HCT116 (cell line): ENCODE measurements around the gene THSD8. TPM values are rescaled to one million over a fixed set of nuclear protein-coding genes. Genes with fewer than 3 reads are reported as not detected.

Experiments used
- ATAC-seq: fragments of 200-7000 bp; cut with Tn5 transposase; 2 replicates; pipeline ENCODE4 v1.9.1; 2020; ENCODE audit warnings: mild to moderate bottlenecking, moderate library complexity
- BruUV-seq: library from RNA; stranded (reverse); fragments of 400-500 nt; replicated peaks from 2 replicates; lab custom pipeline; 2021; lab: Mats Ljungman, UMichigan
- CTCF ChIA-PET: fragments of 300-600 bp; sonication (Branson Sonifier 250); formaldehyde crosslinking; loops from one replicate; lab custom pipeline; 2021; ENCODE audit warnings: antibody characterized with exemption; lab: Charles Lee
- POLR2A ChIA-PET: fragments of 300-600, 350-600 bp; sonication (Branson Sonifier 250); formaldehyde crosslinking; loops from one replicate; lab custom pipeline; 2021; ENCODE audit warnings: antibody characterized with exemption; lab: Charles Lee
- RAD21 ChIA-PET, 2 experiments: fragments of 300-600 bp; sonication (Branson Sonifier 250); formaldehyde crosslinking; loops; one replicate each; lab custom pipeline; 2023; ENCODE audit warnings: low total read pairs in 2 of 2; ENCODE audit not compliant: uncharacterized antibody in 2 of 2, unreplicated experiment in 2 of 2, low non-redundant PET in 1 of 2; lab: Charles Lee
- DNase-seq: peaks from one replicate; pipeline ENCODE4 v3.0.0-alpha.2; 2010; ENCODE audit warnings: low read depth, low spot score
- H2AFZ ChIP-seq: fragments of 200-600 bp; shearing (Covaris generic), sonication (generic); 2 replicates; pipeline ENCODE4 v1.6.1; 2017; ENCODE audit warnings: low read depth, mixed run types, mixed read lengths, antibody characterized with exemption, low read length; ENCODE audit not compliant: poor library complexity, severe bottlenecking
- H3K27ac ChIP-seq: 2 replicates; pipeline ENCODE4 v1.5.1; 2012; ENCODE audit warnings: low read depth, low read length
- H3K27me3 ChIP-seq: fragments of 200-600 bp; sonication (generic); 2 replicates; pipeline ENCODE4 v1.6.1; 2016; ENCODE audit warnings: mixed run types, low read length, mixed read lengths; ENCODE audit not compliant: insufficient read depth
- H3K36me3 ChIP-seq, 2 experiments: fragments of 200-500 bp in 1 of 2; fragments of 200-600 bp in 1 of 2; sonication (Bioruptor generic) in 1 of 2; sonication (generic) in 1 of 2; 2 replicates each; pipeline versions ENCODE4 v1.5.1 to v1.6.1; 2014 to 2016; ENCODE audit warnings: low read length in 2 of 2, inconsistent platforms in 1 of 2, mixed read lengths in 1 of 2, mixed run types in 1 of 2; ENCODE audit not compliant: insufficient read depth in 2 of 2, control insufficient read depth in 1 of 2
- H3K4me1 ChIP-seq, 2 experiments: fragments of 200-600 bp in 1 of 2; sonication (generic) in 1 of 2; 2 replicates each; pipeline versions ENCODE4 v1.5.1 to v1.6.1; 2012 to 2017; ENCODE audit warnings: low read length in 2 of 2, inconsistent platforms in 1 of 2, mild to moderate bottlenecking in 1 of 2, mixed read lengths in 1 of 2, mixed run types in 1 of 2, moderate library complexity in 1 of 2; ENCODE audit not compliant: insufficient read depth in 2 of 2, control insufficient read depth in 1 of 2
- H3K4me2 ChIP-seq: fragments of 200-600 bp; sonication (generic); 2 replicates; pipeline ENCODE4 v1.6.1; 2017; ENCODE audit warnings: mixed run types, low read length, mixed read lengths
- H3K4me3 ChIP-seq, 2 experiments: fragments of 200-600 bp in 1 of 2; sonication (generic) in 1 of 2; replicated peaks in 1 of 2; 2 replicates each; pipeline ENCODE4 v1.5.1; 2011 to 2016; ENCODE audit warnings: low read length in 2 of 2, control low read depth in 1 of 2, low read depth in 1 of 2, mild to moderate bottlenecking in 1 of 2, mixed read lengths in 1 of 2, mixed run types in 1 of 2
- H3K79me2 ChIP-seq: fragments of 200-600 bp; sonication (generic); 2 replicates; pipeline ENCODE4 v1.6.1; 2017; ENCODE audit warnings: mild to moderate bottlenecking, mixed run types, low read length, moderate library complexity, mixed read lengths; ENCODE audit not compliant: insufficient read depth
- H3K9ac ChIP-seq: fragments of 200-600 bp; sonication (generic); 2 replicates; pipeline ENCODE4 v1.6.1; 2016; ENCODE audit warnings: low read length, mixed read lengths
- H3K9me2 ChIP-seq: fragments of 200-600 bp; sonication (generic), shearing (Covaris generic); 2 replicates; pipeline ENCODE4 v1.6.1; 2017; ENCODE audit warnings: mixed run types, mild to moderate bottlenecking, moderate library complexity; ENCODE audit not compliant: insufficient read depth
- H3K9me3 ChIP-seq, 2 experiments: fragments of 200-500 bp in 1 of 2; fragments of 200-600 bp in 1 of 2; sonication (Bioruptor generic) in 1 of 2; sonication (generic) in 1 of 2; 2 replicates each; pipeline ENCODE4 v1.6.1; 2014 to 2017; ENCODE audit warnings: low read length in 2 of 2, mixed read lengths in 2 of 2, inconsistent platforms in 1 of 2, low read depth in 1 of 2, mild to moderate bottlenecking in 1 of 2, mixed run types in 1 of 2, moderate library complexity in 1 of 2; ENCODE audit not compliant: control insufficient read depth in 1 of 2, insufficient read depth in 1 of 2
- H4K20me1 ChIP-seq: fragments of 200-600 bp; sonication (generic), shearing (Covaris generic); 2 replicates; pipeline ENCODE4 v1.6.1; 2017; ENCODE audit warnings: mixed run types, mild to moderate bottlenecking, moderate library complexity; ENCODE audit not compliant: insufficient read depth
- CBX3 ChIP-seq: IDR thresholded peaks from 2 replicates; pipeline ENCODE4 v1.6.1; 2012; ENCODE audit warnings: low read depth
- CEBPB ChIP-seq: IDR thresholded peaks from 2 replicates; pipeline ENCODE4 v1.6.1; 2012; ENCODE audit warnings: low read depth
- CTCF ChIP-seq, 3 experiments: fragments of 200-600 bp in 1 of 3; sonication (generic) in 1 of 3; IDR thresholded peaks in 2 of 3; conservative IDR thresholded peaks in 1 of 3; 2 replicates each; pipeline ENCODE4 v1.5.1; 2012 to 2017; ENCODE audit warnings: low read depth in 2 of 3, low read length in 2 of 3, antibody characterized with exemption in 1 of 3, borderline replicate concordance in 1 of 3, control low read depth in 1 of 3, mild to moderate bottlenecking in 1 of 3, mixed read lengths in 1 of 3, mixed run types in 1 of 3, moderate library complexity in 1 of 3; ENCODE audit not compliant: insufficient read depth in 1 of 3
- EGR1 ChIP-seq: IDR thresholded peaks from 2 replicates; pipeline ENCODE4 v1.6.1; 2012; ENCODE audit warnings: low read depth
- ELF1 ChIP-seq: IDR thresholded peaks from 2 replicates; pipeline ENCODE4 v1.6.1; 2012; ENCODE audit warnings: low read depth, borderline replicate concordance
- EZH2 ChIP-seq: fragments of 200-600 bp; sonication (generic); IDR thresholded peaks from 2 replicates; pipeline ENCODE4 v1.6.1; 2017; ENCODE audit warnings: antibody characterized with exemption, mixed run types
- EZH2phosphoT487 ChIP-seq: fragments of 200-600 bp; IDR thresholded peaks from 2 replicates; pipeline ENCODE4 v1.6.1; 2018; ENCODE audit warnings: antibody characterized with exemption, borderline replicate concordance
- POLR2A ChIP-seq: IDR thresholded peaks from 2 replicates; pipeline ENCODE4 v1.7.0; 2011; ENCODE audit warnings: borderline replicate concordance; ENCODE audit not compliant: insufficient read depth, insufficient read length; ENCODE audit errors: extremely low read depth
- SIN3A ChIP-seq: IDR thresholded peaks from 2 replicates; pipeline ENCODE4 v1.6.1; 2012; ENCODE audit warnings: low read depth
- TCF7L2 ChIP-seq: IDR thresholded peaks from 2 replicates; pipeline ENCODE4 v1.7.0; 2011; ENCODE audit warnings: borderline replicate concordance, inconsistent platforms; ENCODE audit not compliant: insufficient read depth, insufficient read length; ENCODE audit errors: extremely low read depth
- ZFX ChIP-seq: fragments of 450-650 bp; IDR thresholded peaks from 2 replicates; pipeline ENCODE4 v1.6.1; 2017
- ZNF274 ChIP-seq: fragments of 200-500 bp; sonication (Bioruptor generic); IDR thresholded peaks from 2 replicates; pipeline ENCODE4 v1.6.1; 2014; ENCODE audit warnings: mild to moderate bottlenecking, low read depth, low read length, inconsistent platforms
- intact Hi-C: fragments of 100-400 bp; cut with micrococcal nuclease; formaldehyde crosslinking; loops from 2 replicates; pipeline ENCODE4 v1.10.0; 2022
- total RNA-seq: library from RNA; stranded (reverse); gene quantifications from one replicate; pipeline ENCODE4 v1.2.1, GENCODE V29; 2021; ENCODE audit not compliant: unreplicated experiment
- TF ChIP-seq, protein P1 (sequence below): IDR thresholded peaks from 2 replicates; pipeline ENCODE4 v1.6.1; 2012
- TF ChIP-seq, protein P2 (sequence below): IDR thresholded peaks from 2 replicates; pipeline ENCODE4 v1.6.1; 2012
- TF ChIP-seq, protein P3 (sequence below): IDR thresholded peaks from 2 replicates; pipeline ENCODE4 v1.6.1; 2011; ENCODE audit warnings: mild to moderate bottlenecking, low read length, moderate library complexity; ENCODE audit not compliant: insufficient replicate concordance; ENCODE audit errors: extremely low read depth

The THSD8 gene
- total RNA-seq, 1 experiment from 2014 or later = 33.3 TPM

DNA sequence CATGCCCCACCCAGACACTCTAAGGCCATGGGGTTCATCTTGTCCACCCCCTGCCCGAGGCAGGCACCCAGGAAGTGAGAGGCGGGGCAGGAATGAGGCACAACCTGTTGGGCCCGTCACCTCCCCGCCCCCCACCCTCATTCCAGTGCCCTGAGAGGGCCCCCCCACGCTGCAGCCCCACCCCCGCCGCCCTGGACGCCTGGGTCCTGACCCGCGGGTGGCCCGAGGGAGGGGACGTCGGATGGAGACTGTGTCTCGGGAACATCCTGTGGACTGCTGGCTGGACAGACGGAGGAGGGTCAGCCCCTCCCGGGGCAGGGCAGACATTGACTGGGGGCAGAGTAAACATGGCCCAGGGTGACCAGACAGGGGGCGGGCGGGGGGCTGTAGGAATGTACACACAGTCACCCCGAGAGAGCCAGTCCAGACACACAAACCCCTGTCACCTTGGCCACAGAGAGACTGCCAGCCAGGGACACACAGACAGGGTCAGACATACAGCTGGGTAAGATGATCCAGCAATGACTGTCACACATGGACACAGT is 17.9 kb upstream of the THSD8 start:
- H3K27me3 ChIP-seq = no peaks in the 10 kb centered on the region
- intact Hi-C loops = no loop called here
- H3K9me2 ChIP-seq = no peaks in the 10 kb centered on the region
- H4K20me1 ChIP-seq = no peaks in the 10 kb centered on the region
- ATAC-seq (no peak), DNase-seq (no peak)
- no TSS peak for BruUV-seq
- peaks cover 78 to 90% of the 10 kb centered on the region in 2 experiments for H3K4me1 ChIP-seq
- CTCF ChIA-PET = no interaction called here
- no peaks in the 10 kb centered on the region for H3K36me3 ChIP-seq
- peak overlapping the region; percentile 11 to 58; a peak in 3 of 4 replicates for H3K4me3 ChIP-seq
- RAD21 ChIA-PET = interaction anchor here in 1 of 2 experiments (1.3 kb wide), 1 partner anchor 7 kb away, joined by 4 read pairs; the partner anchor contains the start of gene JUNB
- POLR2A ChIA-PET = interaction anchor here (3.2 kb wide), 1 partner anchor 8 kb away, joined by 39 read pairs; the partner anchor contains the start of gene JUNB
- no peaks in the 10 kb centered on the region for H3K9me3 ChIP-seq
- H2AFZ ChIP-seq = no peak overlapping the region
- H3K4me2 ChIP-seq = peak overlapping the region; percentile 98
- H3K9ac ChIP-seq = peak overlapping the region; percentile 69
- no peaks in the 10 kb centered on the region for H3K79me2 ChIP-seq
- peak overlapping the region; percentile 89 for H3K27ac ChIP-seq
- TF ChIP-seq ZNF274 (no peak), EZH2 (no peak), POLR2A (no peak), TCF7L2 (no peak), SIN3A (no peak)
- TF ChIP-seq, protein P1, sequence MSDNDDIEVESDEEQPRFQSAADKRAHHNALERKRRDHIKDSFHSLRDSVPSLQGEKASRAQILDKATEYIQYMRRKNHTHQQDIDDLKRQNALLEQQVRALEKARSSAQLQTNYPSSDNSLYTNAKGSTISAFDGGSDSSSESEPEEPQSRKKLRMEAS = no peak
- TF ChIP-seq, protein P2, sequence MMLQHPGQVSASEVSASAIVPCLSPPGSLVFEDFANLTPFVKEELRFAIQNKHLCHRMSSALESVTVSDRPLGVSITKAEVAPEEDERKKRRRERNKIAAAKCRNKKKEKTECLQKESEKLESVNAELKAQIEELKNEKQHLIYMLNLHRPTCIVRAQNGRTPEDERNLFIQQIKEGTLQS = no peak

DNA sequence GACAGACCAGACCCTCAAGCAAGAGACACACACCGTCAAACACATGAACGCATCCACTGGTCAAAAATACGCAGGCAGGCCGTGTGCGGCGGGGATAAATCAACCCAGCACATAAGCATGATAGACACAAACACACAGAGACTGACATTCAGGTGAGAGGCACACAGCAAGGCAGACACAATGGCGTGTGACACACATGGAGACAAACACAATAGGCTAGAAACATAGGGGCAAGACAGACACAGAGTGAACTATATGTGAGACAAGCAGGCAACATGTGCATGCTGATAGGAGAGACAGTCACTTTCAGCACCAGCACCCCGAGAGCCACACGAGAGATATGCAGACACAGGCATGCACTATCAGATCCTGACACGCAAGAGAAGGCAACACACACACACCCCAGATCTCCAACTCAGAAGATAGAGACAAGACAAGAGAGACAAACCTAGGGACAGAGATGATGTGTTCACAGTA is 17.4 kb upstream of the THSD8 start:
- Histone ChIP-seq H3K4me3 (no peak overlapping the region), H3K27ac (peak overlapping the region; percentile 89), H3K9ac (peak overlapping the region; percentile 69), H3K9me3 (no peaks in the 10 kb centered on the region), H3K4me1 (peaks cover 78 to 90% of the 10 kb centered on the region in 2 experiments), H3K36me3 (no peaks in the 10 kb centered on the region), H4K20me1 (no peaks in the 10 kb centered on the region), H2AFZ (no peak overlapping the region), H3K9me2 (no peaks in the 10 kb centered on the region), H3K27me3 (no peaks in the 10 kb centered on the region), H3K4me2 (peak overlapping the region; percentile 98), H3K79me2 (no peaks in the 10 kb centered on the region)
- CTCF ChIA-PET = no interaction called here
- RAD21 ChIA-PET = no interaction called here
- POLR2A ChIA-PET = no interaction called here
- intact Hi-C loops = no loop called here
- TF ChIP-seq CTCF (IDR thresholded peaks at IDR 0.05 in 2 of 3, conservative IDR thresholded peaks at IDR 0.05 in 1 of 3; ENCODE audit: borderline replicate concordance in 1 of 3, insufficient read depth in 1 of 3, low read depth in 2 of 3, low read length in 2 of 3) (no peak), POLR2A (no peak), SIN3A (no peak), ZFX (no peak), CEBPB (no peak), CBX3 (no peak), EGR1 (no peak), EZH2 (no peak), ELF1 (no peak), EZH2phosphoT487 (no peak)
- TF ChIP-seq, protein P3, sequence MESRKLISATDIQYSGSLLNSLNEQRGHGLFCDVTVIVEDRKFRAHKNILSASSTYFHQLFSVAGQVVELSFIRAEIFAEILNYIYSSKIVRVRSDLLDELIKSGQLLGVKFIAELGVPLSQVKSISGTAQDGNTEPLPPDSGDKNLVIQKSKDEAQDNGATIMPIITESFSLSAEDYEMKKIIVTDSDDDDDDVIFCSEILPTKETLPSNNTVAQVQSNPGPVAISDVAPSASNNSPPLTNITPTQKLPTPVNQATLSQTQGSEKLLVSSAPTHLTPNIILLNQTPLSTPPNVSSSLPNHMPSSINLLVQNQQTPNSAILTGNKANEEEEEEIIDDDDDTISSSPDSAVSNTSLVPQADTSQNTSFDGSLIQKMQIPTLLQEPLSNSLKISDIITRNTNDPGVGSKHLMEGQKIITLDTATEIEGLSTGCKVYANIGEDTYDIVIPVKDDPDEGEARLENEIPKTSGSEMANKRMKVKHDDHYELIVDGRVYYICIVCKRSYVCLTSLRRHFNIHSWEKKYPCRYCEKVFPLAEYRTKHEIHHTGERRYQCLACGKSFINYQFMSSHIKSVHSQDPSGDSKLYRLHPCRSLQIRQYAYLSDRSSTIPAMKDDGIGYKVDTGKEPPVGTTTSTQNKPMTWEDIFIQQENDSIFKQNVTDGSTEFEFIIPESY = no peak
- BruUV-seq = no TSS peak
- DNase-seq = no peak
- ATAC-seq = no peak
